ENCODE results near the gene LRTM2. TPM values are rescaled to one million over a fixed set of nuclear protein-coding genes. Genes with fewer than 3 reads are reported as not detected.
"Not testable (repeated sequence)": the region's sequence is repeated elsewhere in the genome, so short reads cannot be mapped to it uniquely, and the experiment has no call there.

LRTM2 gene
- polyA plus RNA-seq, 1 donor: 0.62 TPM

DNA sequence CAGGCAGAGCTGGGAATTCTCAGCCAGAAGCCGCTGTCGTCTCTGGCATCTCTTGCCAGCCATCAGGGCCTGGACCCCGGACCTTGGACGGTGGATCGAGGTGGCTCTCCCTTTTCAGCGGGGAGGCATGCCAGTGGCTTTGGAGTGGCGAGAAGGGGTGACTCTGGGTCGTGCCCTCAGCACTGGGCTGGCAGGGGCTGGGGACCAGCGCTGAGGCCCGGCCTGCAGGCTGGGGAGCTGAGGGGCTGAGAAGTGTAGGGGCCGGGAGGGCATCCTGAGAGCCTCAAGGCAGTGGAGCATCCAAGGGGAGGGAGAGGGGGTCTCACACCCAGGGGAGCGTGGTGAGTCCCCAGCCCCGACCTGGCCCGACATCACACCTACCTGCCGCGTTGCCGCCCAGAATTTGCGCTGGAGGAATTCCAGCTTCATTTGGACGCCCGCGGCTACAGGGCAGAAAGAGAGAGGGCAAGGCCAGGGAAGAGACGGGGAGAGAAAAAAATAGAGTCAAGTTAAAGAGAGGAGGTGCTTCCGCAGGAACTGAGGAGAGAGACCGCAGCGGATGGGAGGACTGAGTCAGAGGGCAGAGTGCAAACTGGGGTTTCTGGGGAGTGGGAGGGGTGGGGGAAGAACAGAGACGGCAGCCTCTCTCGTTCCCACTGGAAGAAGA is 9.0 kb upstream of the LRTM2 start:
- no peak for DNase-seq

GRCh38 chr12:1811948-1812291 is 8.4 kb upstream of the LRTM2 start:
- no peak for DNase-seq

DNA sequence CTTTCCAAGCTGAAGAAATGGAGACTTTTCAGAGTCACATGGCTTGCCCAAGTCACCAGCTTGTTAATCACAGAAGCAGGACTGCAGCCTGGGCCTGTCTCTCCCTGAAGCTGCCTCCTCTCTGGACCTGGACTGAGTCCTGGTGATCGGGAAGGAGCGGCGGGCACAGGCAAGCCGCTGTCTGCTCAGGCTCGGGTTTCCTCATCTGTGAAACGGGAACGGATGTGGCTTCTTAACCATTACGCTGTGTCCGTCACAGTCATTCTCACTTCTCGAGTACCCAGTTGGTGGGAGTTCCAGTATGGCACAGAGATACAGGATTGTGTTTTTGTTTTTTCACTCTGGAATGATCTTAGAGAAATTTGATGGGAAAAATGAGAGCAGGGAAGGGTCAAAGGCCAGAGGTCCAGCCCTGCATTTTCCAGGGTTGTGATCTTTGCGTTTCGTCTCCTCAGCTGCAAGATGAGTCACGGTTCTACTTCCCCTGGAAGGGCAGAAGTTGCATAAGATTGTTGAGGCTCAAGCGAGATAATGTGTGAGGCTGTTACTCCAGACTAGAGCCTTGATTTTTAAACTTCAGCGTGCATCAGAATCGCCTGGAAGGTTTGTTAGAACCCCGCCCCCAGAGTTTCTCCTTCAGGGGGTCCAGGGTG is 7.6 kb upstream of the LRTM2 start:
- DNase-seq: no peak

GRCh38 chr12:1814266-1814665 is 6.1 kb upstream of the LRTM2 start:
- DNase-seq: no peak

GRCh38 chr12:1815108-1815507 is 5.3 kb upstream of the LRTM2 start:
- no peak for DNase-seq

- no peak for DNase-seq
Measured at GRCh38 chr12:1815814-1816729, 4.3 kb upstream of the LRTM2 start.

DNA sequence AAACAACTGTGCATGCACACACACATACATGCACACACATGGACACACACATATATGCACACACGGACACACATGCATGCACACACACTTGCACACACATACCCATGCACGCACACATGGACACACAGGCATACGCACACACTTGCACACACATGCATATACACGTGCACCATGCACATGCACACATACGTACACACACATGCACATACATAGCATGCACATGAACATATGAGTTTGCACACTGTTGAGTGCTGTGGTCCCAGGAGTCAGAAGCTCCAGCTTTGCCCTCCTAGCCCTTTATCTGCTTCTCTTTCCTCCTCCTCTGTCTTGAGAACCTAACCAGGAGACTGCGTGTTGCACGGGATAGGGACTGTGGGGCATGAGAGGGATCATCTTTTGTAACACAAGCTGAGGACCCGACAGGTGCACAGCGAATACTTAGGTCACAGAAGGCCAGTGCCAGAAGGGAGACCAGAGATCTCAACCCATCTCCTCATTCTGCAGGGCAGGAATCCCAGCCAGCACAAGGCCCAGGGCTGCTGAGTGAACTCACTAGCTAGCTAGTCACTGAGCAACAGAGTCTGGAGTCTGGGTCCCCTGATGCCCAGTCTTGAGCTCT is 3.5 kb upstream of the LRTM2 start:
- DNase-seq: no peak

DNA sequence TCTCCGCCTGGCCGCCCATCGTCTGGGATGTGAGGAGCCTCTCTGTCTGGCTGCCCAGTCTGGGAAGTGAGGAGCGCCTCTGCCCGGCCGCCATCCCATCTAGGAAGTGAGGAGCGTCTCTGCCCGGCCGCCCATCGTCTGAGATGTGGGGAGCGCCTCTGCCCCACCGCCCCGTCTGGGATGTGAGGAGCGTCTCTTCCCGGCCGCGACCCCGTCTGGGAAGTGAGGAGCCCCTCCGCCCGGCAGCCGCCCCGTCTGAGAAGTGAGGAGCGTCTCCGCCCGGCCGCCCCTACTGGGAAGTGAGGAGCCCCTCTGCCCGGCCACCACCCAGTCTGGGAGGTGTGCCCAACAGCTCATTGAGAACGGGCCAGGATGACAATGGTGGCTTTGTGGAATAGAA is 2.4 kb upstream of the LRTM2 start:
- DNase-seq: not testable (repeated sequence)

DNA sequence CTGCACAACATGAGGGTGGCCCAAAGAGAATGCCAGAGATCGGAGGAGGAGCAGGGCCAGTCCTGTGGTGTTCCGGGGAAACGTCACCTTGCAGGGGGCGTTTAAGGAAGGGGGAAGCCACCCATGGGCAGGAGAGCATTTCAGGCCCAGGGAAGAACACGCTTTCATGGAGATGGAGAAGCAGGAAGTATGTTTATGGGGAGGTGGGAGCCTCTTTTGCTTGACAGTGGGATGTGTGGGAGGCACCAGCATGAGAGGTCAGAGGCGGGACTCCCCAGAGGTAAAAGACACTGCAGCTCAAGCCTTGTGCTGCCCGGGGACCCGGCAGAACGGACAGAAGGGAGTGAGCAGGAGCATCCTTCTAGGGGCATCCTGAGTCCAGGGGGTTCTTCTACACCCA is 1.3 kb upstream of the LRTM2 start:
- DNase-seq: no peak

- no peak for DNase-seq
Measured at GRCh38 chr12:1819571-1819970, 794 bp upstream of the LRTM2 start.

DNA sequence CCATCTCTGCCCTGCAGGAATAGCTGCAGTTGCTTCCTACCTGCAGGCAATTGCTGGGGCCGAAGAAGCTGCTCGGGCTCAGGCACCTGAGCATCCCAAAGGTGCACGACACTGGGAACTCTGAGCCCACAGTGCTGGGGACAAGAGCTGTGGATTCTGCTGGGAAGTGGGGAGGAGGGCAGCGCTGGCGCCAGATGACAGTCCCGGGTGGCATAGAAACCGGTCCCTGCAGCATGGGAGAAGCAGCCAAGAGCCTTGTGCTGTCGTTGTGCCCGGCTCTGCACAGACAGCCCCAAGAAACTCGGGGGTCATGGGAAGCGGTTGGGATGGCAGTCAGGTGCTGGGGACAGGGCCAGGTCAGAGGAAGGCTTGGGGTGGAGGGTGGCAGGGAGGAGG is 529 bp downstream of the LRTM2 start:
- no peak for DNase-seq

GRCh38 chr12:1821805-1822204 is 1.4 kb downstream of the LRTM2 start:
- no peak for DNase-seq

GRCh38 chr12:1822699-1823098 is 2.3 kb downstream of the LRTM2 start:
- DNase-seq: no peak

DNA sequence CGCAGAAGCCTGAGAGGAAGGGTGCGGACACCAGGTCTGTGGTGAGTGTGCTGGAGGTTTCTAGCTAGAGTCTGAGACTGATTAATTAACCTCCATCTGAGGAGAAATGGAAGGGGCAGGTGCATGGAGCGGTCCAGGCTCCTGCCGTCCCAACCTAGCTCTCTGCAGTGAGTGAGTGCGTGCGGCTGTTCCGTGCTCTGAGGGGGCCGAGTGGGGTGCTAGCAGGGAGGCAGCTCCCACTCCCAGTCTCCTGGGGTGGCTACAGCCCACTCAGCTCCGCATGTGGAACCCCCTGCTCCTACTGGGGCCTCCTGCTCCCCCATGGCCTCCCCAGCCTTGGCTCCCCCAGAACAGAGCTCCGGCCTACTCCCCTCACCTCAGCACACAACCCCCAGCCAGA is 2.9 kb downstream of the LRTM2 start:
- no peak for DNase-seq

DNA sequence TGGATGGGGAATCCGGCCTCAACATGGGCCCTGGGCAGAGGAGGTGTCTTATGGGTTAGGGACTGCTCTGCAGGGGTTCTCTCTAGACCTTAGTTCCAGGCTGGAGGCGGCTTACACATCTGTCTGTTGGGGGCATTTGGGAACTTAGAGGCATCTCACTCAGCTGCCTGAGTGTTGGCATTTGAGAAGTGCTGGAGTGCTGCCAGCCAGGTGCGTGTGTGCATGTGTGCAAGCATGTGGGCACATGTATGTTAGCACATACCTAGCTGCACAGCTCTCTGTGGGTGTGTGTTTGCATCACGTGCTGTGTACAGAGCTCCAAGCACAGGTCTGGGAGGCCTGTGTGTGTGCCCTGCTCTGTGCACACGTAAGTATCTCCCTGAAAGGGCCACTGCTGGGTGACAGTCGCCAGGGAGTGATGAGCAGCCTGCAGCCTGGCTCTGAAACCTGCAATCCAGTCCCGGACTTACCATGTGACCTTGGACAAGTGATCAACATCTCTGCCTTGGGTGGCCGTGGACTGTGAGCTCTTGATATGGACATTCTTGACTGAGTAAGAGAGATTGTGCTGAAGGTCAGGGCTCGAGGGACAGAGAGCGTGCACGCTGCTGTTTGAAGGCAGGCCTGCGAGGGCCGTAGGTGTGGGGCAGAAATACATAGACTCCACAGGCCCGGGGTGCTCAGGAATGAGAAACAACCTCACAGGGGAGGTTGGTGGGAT is 5.2 kb downstream of the LRTM2 start:
- DNase-seq: no peak

GRCh38 chr12:1826401-1826800 is 6.0 kb downstream of the LRTM2 start:
- no peak for DNase-seq

DNA sequence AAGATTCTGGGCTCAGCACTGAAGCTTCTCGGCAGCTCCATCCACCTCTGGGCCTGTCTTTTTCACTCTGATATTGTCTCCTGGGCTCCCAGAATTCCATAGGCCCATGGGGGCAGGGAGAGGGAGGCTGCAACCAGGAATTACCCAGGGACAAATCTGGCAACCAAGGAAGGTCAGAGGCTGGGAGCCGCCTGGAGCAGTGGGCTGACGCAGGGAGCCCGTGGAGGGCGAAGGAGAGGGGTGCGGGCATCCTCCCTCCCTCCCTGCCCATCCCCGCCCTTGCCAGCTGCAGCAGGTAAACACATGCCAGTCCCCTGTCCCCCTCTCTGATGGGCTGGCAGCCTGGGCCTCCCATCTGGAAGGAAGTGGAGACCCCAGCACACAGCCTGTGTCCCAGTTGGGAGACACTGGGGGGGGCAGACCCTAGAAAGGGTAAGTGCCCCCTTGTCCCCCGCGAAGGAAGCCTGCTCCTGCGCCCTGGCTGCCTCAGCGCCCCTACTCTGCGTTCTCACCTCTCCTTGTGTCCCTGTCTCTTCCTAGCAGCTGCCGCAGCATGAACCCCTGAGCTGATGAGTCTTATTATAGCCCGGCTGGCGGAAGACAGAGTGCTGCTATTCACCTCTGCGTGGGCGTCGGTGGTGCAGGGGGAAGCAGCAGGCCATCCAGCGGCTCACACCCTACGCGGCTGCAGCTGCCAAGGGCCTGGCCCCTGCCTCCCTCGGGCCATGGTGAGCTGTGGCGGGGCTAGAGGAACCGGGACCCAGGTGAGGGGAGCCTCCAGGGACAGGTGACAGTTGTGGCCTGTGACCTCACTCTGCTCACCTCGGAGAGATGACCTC is 6.7 kb downstream of the LRTM2 start:
- no peak for DNase-seq

DNA sequence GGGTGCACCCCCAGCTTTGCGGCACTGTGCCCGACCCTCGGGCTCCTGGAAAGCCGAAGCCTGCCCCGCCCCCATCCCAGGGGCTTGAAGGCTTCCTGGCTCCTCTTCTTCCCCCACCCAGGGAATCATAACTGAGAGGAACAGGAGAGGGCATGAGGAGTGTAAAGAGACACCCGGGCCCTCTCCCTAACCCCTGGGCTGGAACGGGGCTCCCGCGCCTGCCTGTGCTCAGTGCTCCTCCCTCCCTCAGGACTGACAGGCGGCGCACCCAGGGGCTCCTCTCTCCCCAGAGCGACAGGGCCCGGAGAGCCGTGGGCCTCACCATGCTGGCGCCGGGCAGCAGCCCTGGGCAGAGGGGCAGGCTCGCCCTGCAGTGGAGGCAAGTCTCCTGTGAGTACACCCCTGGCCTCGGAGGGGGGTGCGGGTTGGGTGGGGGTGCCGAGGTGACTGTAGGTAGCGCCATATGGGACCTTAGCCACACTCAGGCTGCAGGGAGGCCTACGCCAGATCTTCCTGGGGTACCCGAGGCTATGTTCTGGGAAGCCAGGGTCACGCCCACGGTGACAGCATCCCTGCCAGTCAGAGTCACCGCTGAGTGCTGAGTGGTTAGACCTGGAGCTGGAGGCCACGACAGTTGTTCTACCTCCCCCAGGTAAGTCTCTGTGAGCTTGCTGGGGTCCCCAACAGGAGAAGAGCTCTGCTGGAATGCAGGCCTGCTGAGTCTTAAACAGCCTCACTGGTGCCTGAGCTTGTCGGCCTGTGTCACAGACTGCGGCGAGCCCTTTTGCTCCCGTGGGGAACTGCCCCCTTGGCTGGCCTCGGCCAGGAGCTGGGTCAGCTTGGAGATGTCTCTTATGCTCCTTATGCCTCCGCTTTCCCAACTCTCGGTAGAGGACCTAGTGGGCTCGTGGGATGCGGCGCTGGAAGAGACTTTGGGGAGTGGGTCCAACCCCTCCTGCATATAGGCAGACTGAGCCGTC is 7.8 kb downstream of the LRTM2 start:
- no peak for DNase-seq

DNA sequence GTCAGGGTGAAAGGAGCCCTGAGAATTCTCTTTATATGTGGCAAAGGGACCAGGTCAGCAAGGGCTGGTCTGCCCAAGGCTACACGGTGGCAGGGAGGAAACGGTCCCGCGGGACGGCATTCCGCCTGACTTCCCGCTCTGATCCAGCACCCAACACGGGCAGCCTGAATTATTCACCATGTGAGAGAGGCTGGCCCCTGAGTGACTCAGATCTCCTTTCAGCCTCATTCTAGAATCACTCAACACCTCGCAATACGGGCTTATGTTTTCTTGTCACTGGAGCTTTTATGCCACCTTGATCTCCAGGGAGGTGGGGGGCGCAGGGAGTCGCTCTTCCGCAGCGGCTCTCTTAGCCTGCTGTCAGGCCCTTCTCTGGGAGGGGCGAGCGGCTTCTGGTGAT is 8.5 kb downstream of the LRTM2 start:
- DNase-seq: no peak
